ENCODE data around the gene HS6ST1.

The HS6ST1 gene

GRCh38 chr2:128277961-128278681 lies 40.5 kb downstream of the HS6ST1 start:
- in situ Hi-C loops (cut with MboI; ENCODE audit: low sequenced_read_pairs), result no loop called here
- H3K4me3 ChIP-seq, result no peak overlapping the region
- no peaks in the 10 kb centered on the region for H3K4me1 ChIP-seq
- H3K36me3 ChIP-seq (replicated peaks), result no peaks in the 10 kb centered on the region; the same call in none of the 2 replicates
- H3K9me3 ChIP-seq, result no peaks in the 10 kb centered on the region
- DNase-seq (ENCODE audit: low spot score in 2 of 2), result no peak
- no peaks in the 10 kb centered on the region for H3K27me3 ChIP-seq (ENCODE audit: low read depth)

- Histone ChIP-seq H3K36me3 (replicated peaks) (no peaks in the 10 kb centered on the region; the same call in none of the 2 replicates), H3K4me3 (no peak overlapping the region), H3K9me3 (no peaks in the 10 kb centered on the region), H3K4me1 (no peaks in the 10 kb centered on the region), H3K27me3 (ENCODE audit: low read depth) (no peaks in the 10 kb centered on the region)
- in situ Hi-C loops (cut with MboI; ENCODE audit: low sequenced_read_pairs), result no loop called here
- DNase-seq (ENCODE audit: low spot score in 2 of 2), result no peak
These were observed 41.6 kb downstream of the HS6ST1 start for GRCh38 chr2:128276878-128277675.

- Histone ChIP-seq H3K36me3 (replicated peaks) (no peaks in the 10 kb centered on the region; the same call in none of the 2 replicates), H3K27me3 (ENCODE audit: low read depth) (no peaks in the 10 kb centered on the region), H3K9me3 (no peaks in the 10 kb centered on the region), H3K4me1 (no peaks in the 10 kb centered on the region), H3K4me3 (no peak overlapping the region)
- in situ Hi-C loops (cut with MboI; ENCODE audit: low sequenced_read_pairs), result no loop called here
- no peak for DNase-seq (ENCODE audit: low spot score in 2 of 2)
These were observed 43.1 kb downstream of the HS6ST1 start for GRCh38 chr2:128275498-128276045.

GRCh38 chr2:128274218-128274617 lies 44.5 kb downstream of the HS6ST1 start:
- H3K36me3 ChIP-seq (replicated peaks), result no peaks in the 10 kb centered on the region; the same call in none of the 2 replicates
- H3K9me3 ChIP-seq, result no peaks in the 10 kb centered on the region
- DNase-seq (ENCODE audit: low spot score in 2 of 2), result no peak
- no peaks in the 10 kb centered on the region for H3K27me3 ChIP-seq (ENCODE audit: low read depth)
- in situ Hi-C loops (cut with MboI; ENCODE audit: low sequenced_read_pairs), result no loop called here
- H3K4me1 ChIP-seq, result no peaks in the 10 kb centered on the region
- H3K4me3 ChIP-seq, result no peak overlapping the region

GRCh38 chr2:128273469-128274081 lies 45.1 kb downstream of the HS6ST1 start:
- no peaks in the 10 kb centered on the region for H3K4me1 ChIP-seq
- no peak for DNase-seq (ENCODE audit: low spot score in 2 of 2)
- in situ Hi-C loops (cut with MboI; ENCODE audit: low sequenced_read_pairs), result no loop called here
- H3K4me3 ChIP-seq, result no peak overlapping the region
- no peaks in the 10 kb centered on the region; the same call in none of the 2 replicates for H3K36me3 ChIP-seq (replicated peaks)
- H3K27me3 ChIP-seq (ENCODE audit: low read depth), result no peaks in the 10 kb centered on the region
- no peaks in the 10 kb centered on the region for H3K9me3 ChIP-seq

GRCh38 chr2:128272601-128273468 lies 45.8 kb downstream of the HS6ST1 start:
- no peaks in the 10 kb centered on the region for H3K27me3 ChIP-seq (ENCODE audit: low read depth)
- no peaks in the 10 kb centered on the region; the same call in none of the 2 replicates for H3K36me3 ChIP-seq (replicated peaks)
- H3K9me3 ChIP-seq, result no peaks in the 10 kb centered on the region
- H3K4me3 ChIP-seq, result no peak overlapping the region
- in situ Hi-C loops (cut with MboI; ENCODE audit: low sequenced_read_pairs), result no loop called here
- no peak for DNase-seq (ENCODE audit: low spot score in 2 of 2)
- no peaks in the 10 kb centered on the region for H3K4me1 ChIP-seq

- Histone ChIP-seq H3K36me3 (replicated peaks) (no peaks in the 10 kb centered on the region; the same call in none of the 2 replicates), H3K4me1 (no peaks in the 10 kb centered on the region), H3K4me3 (no peak overlapping the region), H3K9me3 (no peaks in the 10 kb centered on the region), H3K27me3 (ENCODE audit: low read depth) (no peaks in the 10 kb centered on the region)
- in situ Hi-C loops (cut with MboI; ENCODE audit: low sequenced_read_pairs), result no loop called here
- DNase-seq (ENCODE audit: low spot score in 2 of 2), result no peak
These were observed 46.6 kb downstream of the HS6ST1 start for GRCh38 chr2:128271911-128272600.

GRCh38 chr2:128271597-128271910 lies 47.1 kb downstream of the HS6ST1 start:
- Histone ChIP-seq H3K4me3 (no peak overlapping the region), H3K4me1 (no peaks in the 10 kb centered on the region), H3K36me3 (replicated peaks) (no peaks in the 10 kb centered on the region; the same call in none of the 2 replicates), H3K27me3 (ENCODE audit: low read depth) (no peaks in the 10 kb centered on the region), H3K9me3 (no peaks in the 10 kb centered on the region)
- in situ Hi-C loops (cut with MboI; ENCODE audit: low sequenced_read_pairs), result no loop called here
- DNase-seq (ENCODE audit: low spot score in 2 of 2), result no peak

- DNase-seq (ENCODE audit: low spot score in 2 of 2), result no peak
- in situ Hi-C loops (cut with MboI; ENCODE audit: low sequenced_read_pairs), result no loop called here
- H3K4me3 ChIP-seq, result no peak overlapping the region
- H3K9me3 ChIP-seq, result no peaks in the 10 kb centered on the region
- no peaks in the 10 kb centered on the region for H3K4me1 ChIP-seq
- H3K27me3 ChIP-seq (ENCODE audit: low read depth), result no peaks in the 10 kb centered on the region
- H3K36me3 ChIP-seq (replicated peaks), result no peaks in the 10 kb centered on the region; the same call in 1 of the 2 replicates
These were observed 47.7 kb downstream of the HS6ST1 start for GRCh38 chr2:128270672-128271596.

GRCh38 chr2:128269990-128270671 lies 48.5 kb downstream of the HS6ST1 start:
- no peak for DNase-seq (ENCODE audit: low spot score in 2 of 2)
- Histone ChIP-seq H3K4me1 (no peaks in the 10 kb centered on the region), H3K27me3 (ENCODE audit: low read depth) (no peaks in the 10 kb centered on the region), H3K4me3 (no peak overlapping the region), H3K9me3 (no peaks in the 10 kb centered on the region), H3K36me3 (replicated peaks) (no peaks in the 10 kb centered on the region; the same call in 1 of the 2 replicates)
- in situ Hi-C loops (cut with MboI; ENCODE audit: low sequenced_read_pairs), result no loop called here

GRCh38 chr2:128269063-128269989 lies 49.3 kb downstream of the HS6ST1 start:
- no peaks in the 10 kb centered on the region for H3K27me3 ChIP-seq (ENCODE audit: low read depth)
- DNase-seq (ENCODE audit: low spot score in 2 of 2), result no peak
- H3K4me3 ChIP-seq, result no peak overlapping the region
- H3K4me1 ChIP-seq, result no peaks in the 10 kb centered on the region
- no peaks in the 10 kb centered on the region; the same call in 1 of the 2 replicates for H3K36me3 ChIP-seq (replicated peaks)
- in situ Hi-C loops (cut with MboI; ENCODE audit: low sequenced_read_pairs), result no loop called here
- no peaks in the 10 kb centered on the region for H3K9me3 ChIP-seq

Data from HAP-1 (cell line).